H1 (cell line): ENCODE data around the gene RAD51B. TPM values are rescaled to one million over a fixed set of nuclear protein-coding genes. Genes with fewer than 3 reads are reported as not detected.
A peak's percentile ranks its signal among the peaks of the same experiment; 100 is the strongest.

Experiments
- CTCF ChIA-PET: fragments of 300-600 bp; sonication (Branson Sonifier 250); formaldehyde crosslinking; loops from one replicate; lab custom pipeline; 2021; ENCODE audit not compliant: partially characterized antibody; lab: Charles Lee
- POLR2A ChIA-PET: fragments of 300-600 bp; sonication (Branson Sonifier 250); formaldehyde crosslinking; loops from one replicate; lab custom pipeline; 2021; ENCODE audit warnings: inconsistent platforms; ENCODE audit not compliant: partially characterized antibody; lab: Charles Lee
- DNase-seq, 2 experiments: peaks; one replicate each; pipeline versions ENCODE4 v3.0.0 to v3.0.0-alpha.2; 2010 to 2022; ENCODE audit warnings: low spot score in 2 of 2, low read depth in 1 of 2, mixed read lengths in 1 of 2
- FAIRE-seq: peaks from 2 replicates; lab custom pipeline; 2011; peaks lifted over from hg19 to GRCh38; lab: Jason Lieb, UNC
- H2AFZ ChIP-seq: 2 replicates; pipeline ENCODE4 v1.8.1; 2012; ENCODE audit warnings: low read length, inconsistent platforms
- H2AK5ac ChIP-seq: 2 replicates; pipeline ENCODE4 v1.6.1; 2013; ENCODE audit warnings: low read depth, low read length
- H2BK120ac ChIP-seq: replicated peaks from 2 replicates; pipeline ENCODE3; 2013; ENCODE audit warnings: low read depth, low read length, inconsistent platforms
- H2BK12ac ChIP-seq: 2 replicates; pipeline ENCODE4 v1.6.1; 2013; ENCODE audit warnings: low read depth, low read length
- H2BK15ac ChIP-seq: 2 replicates; pipeline ENCODE4 v1.6.1; 2013; ENCODE audit warnings: low read length
- H2BK20ac ChIP-seq: 2 replicates; pipeline ENCODE4 v1.6.1; 2013; ENCODE audit warnings: low read length
- H2BK5ac ChIP-seq: 2 replicates; pipeline ENCODE4 v1.6.1; 2013; ENCODE audit warnings: low read depth, low read length
- H3K14ac ChIP-seq: 2 replicates; pipeline ENCODE4 v1.6.1; 2013; ENCODE audit warnings: inconsistent platforms; ENCODE audit not compliant: insufficient read length
- H3K18ac ChIP-seq: 2 replicates; pipeline ENCODE4 v1.6.1; 2013; ENCODE audit warnings: low read length; ENCODE audit errors: extremely low read depth
- H3K23ac ChIP-seq: 2 replicates; pipeline ENCODE4 v1.6.1; 2013; ENCODE audit warnings: inconsistent platforms; ENCODE audit not compliant: insufficient read length
- H3K23me2 ChIP-seq: 2 replicates; pipeline ENCODE4 v1.6.1; 2013; ENCODE audit warnings: low read depth, low read length
- H3K27ac ChIP-seq: 2 replicates; pipeline ENCODE4 v1.6.1; 2011; ENCODE audit warnings: low read depth, low read length, inconsistent platforms
- H3K27me3 ChIP-seq, 4 experiments: replicated peaks in 1 of 4; 1 replicate in 1 of 4; 2 replicates in 3 of 4; pipeline versions ENCODE4 v1.6.1 to v1.8.1; 2011 to 2013; ENCODE audit warnings: low read length in 3 of 4, mild to moderate bottlenecking in 3 of 4, inconsistent platforms in 2 of 4, mixed read lengths in 2 of 4, moderate library complexity in 1 of 4; ENCODE audit not compliant: control insufficient read depth in 3 of 4, insufficient read depth in 3 of 4; ENCODE audit errors: extremely low read depth in 1 of 4
- H3K36me3 ChIP-seq, 4 experiments: 2 replicates each; pipeline versions ENCODE4 v1.6.1 to v1.8.1; 2011 to 2013; ENCODE audit warnings: mild to moderate bottlenecking in 4 of 4, low read length in 3 of 4, moderate library complexity in 2 of 4, control low read depth in 1 of 4, inconsistent platforms in 1 of 4; ENCODE audit not compliant: insufficient read depth in 4 of 4, control insufficient read depth in 2 of 4
- H3K4ac ChIP-seq: replicated peaks from 2 replicates; pipeline ENCODE3; 2013; ENCODE audit warnings: low read length, low read depth, mixed read lengths, inconsistent platforms; ENCODE audit not compliant: insufficient read length
- H3K4me1 ChIP-seq, 4 experiments: replicated peaks in 1 of 4; 1 replicate in 1 of 4; 2 replicates in 3 of 4; pipeline versions ENCODE4 v1.6.1 to v1.8.1; 2011 to 2013; ENCODE audit warnings: low read length in 3 of 4, inconsistent platforms in 2 of 4, mixed read lengths in 1 of 4; ENCODE audit not compliant: insufficient read depth in 4 of 4, control insufficient read depth in 3 of 4
- H3K4me2 ChIP-seq, 2 experiments: 2 replicates each; pipeline versions ENCODE4 v1.6.1 to v1.8.1; 2011 to 2013; ENCODE audit warnings: low read depth in 2 of 2, low read length in 2 of 2, control low read depth in 1 of 2, inconsistent platforms in 1 of 2, mild to moderate bottlenecking in 1 of 2; ENCODE audit not compliant: insufficient read depth in 1 of 2
- H3K4me3 ChIP-seq, 4 experiments: fragments of 200-600, 300-600 bp in 1 of 4; sonication (generic), shearing (Covaris generic), sonication (Bioruptor Twin) in 1 of 4; 2 replicates each; pipeline versions ENCODE4 v1.5.1 to v1.8.1; 2011 to 2016; ENCODE audit warnings: low read length in 4 of 4, low read depth in 3 of 4, control low read depth in 2 of 4, inconsistent platforms in 2 of 4, mild to moderate bottlenecking in 2 of 4, mixed read lengths in 1 of 4, moderate library complexity in 1 of 4; ENCODE audit not compliant: insufficient read depth in 2 of 4; ENCODE audit errors: extremely low read depth in 1 of 4
- H3K56ac ChIP-seq: replicated peaks from 2 replicates; pipeline ENCODE3; 2013; ENCODE audit warnings: low read depth, mild to moderate bottlenecking, mixed read lengths, low read length, inconsistent platforms; ENCODE audit not compliant: insufficient read length
- H3K79me1 ChIP-seq: 2 replicates; pipeline ENCODE4 v1.6.1; 2013; ENCODE audit warnings: low read depth, low read length, control low read depth
- H3K79me2 ChIP-seq, 2 experiments: 2 replicates each; pipeline versions ENCODE4 v1.6.1 to v1.8.1; 2012 to 2013; ENCODE audit warnings: low read length in 2 of 2, mild to moderate bottlenecking in 2 of 2, inconsistent platforms in 1 of 2; ENCODE audit not compliant: insufficient read depth in 2 of 2, control insufficient read depth in 1 of 2
- H3K9ac ChIP-seq, 4 experiments: replicated peaks in 1 of 4; 1 replicate in 1 of 4; 2 replicates in 3 of 4; pipeline versions ENCODE4 v1.6.1 to v1.8.1; 2011 to 2013; ENCODE audit warnings: low read depth in 3 of 4, low read length in 3 of 4, control low read depth in 2 of 4, mild to moderate bottlenecking in 2 of 4, moderate library complexity in 2 of 4, inconsistent platforms in 1 of 4; ENCODE audit errors: extremely low read depth in 1 of 4
- H3K9me3 ChIP-seq, 2 experiments: 2 replicates each; pipeline versions ENCODE4 v1.6.1 to v1.8.1; 2012 to 2013; ENCODE audit warnings: mild to moderate bottlenecking in 2 of 2, moderate library complexity in 2 of 2, control low read depth in 1 of 2, inconsistent platforms in 1 of 2, low read depth in 1 of 2, low read length in 1 of 2, mixed read lengths in 1 of 2; ENCODE audit not compliant: insufficient read depth in 2 of 2
- H4K20me1 ChIP-seq, 2 experiments: replicated peaks in 1 of 2; 2 replicates each; pipeline versions ENCODE3 to v1.8.1; 2011 to 2013; ENCODE audit warnings: inconsistent platforms in 2 of 2, low read length in 2 of 2, mild to moderate bottlenecking in 1 of 2; ENCODE audit not compliant: insufficient read depth in 2 of 2, control insufficient read depth in 1 of 2
- H4K5ac ChIP-seq: 2 replicates; pipeline ENCODE4 v1.6.1; 2013; ENCODE audit warnings: low read length, low read depth, mixed read lengths, inconsistent platforms; ENCODE audit not compliant: insufficient read length
- H4K8ac ChIP-seq: 2 replicates; pipeline ENCODE4 v1.8.0; 2013; ENCODE audit warnings: mild to moderate bottlenecking, moderate library complexity, low read length, inconsistent platforms; ENCODE audit not compliant: insufficient read depth; ENCODE audit errors: extremely low read depth
- H4K91ac ChIP-seq: replicated peaks from 2 replicates; pipeline ENCODE3; 2013; ENCODE audit warnings: low read length, mixed read lengths, inconsistent platforms; ENCODE audit not compliant: insufficient read length
- CEBPB ChIP-seq: IDR thresholded peaks from 2 replicates; pipeline ENCODE4 v1.6.1; 2012; ENCODE audit warnings: low read depth, low read length
- MAFK ChIP-seq: IDR thresholded peaks from 2 replicates; pipeline ENCODE4 v1.6.1; 2012; ENCODE audit warnings: low read depth, mild to moderate bottlenecking, improper control_type of control experiment, low read length
- POLR2A ChIP-seq, 2 experiments: IDR thresholded peaks; 1 replicate in 1 of 2; 2 replicates in 1 of 2; pipeline ENCODE4 v1.6.1; 2011; ENCODE audit warnings: low read depth in 2 of 2, low read length in 2 of 2, mild to moderate bottlenecking in 2 of 2; ENCODE audit errors: control extremely low read depth in 1 of 2
- POU5F1 ChIP-seq: IDR thresholded peaks from 2 replicates; pipeline ENCODE4 v1.6.1; 2011; ENCODE audit warnings: low read depth, mild to moderate bottlenecking, low read length, moderate library complexity
- RNF2 ChIP-seq: fragments of 200-900, 300-1000 bp; sonication (generic); IDR thresholded peaks from 2 replicates; pipeline ENCODE4 v1.7.1; 2016; ENCODE audit warnings: borderline replicate concordance, low read depth, mild to moderate bottlenecking, antibody characterized with exemption, low read length; ENCODE audit not compliant: poor library complexity, severe bottlenecking; ENCODE audit errors: missing control alignments
- SIX5 ChIP-seq: IDR thresholded peaks from 2 replicates; pipeline ENCODE4 v1.6.1; 2011; ENCODE audit warnings: mild to moderate bottlenecking, low read depth, low read length
- SP1 ChIP-seq: IDR thresholded peaks from 2 replicates; pipeline ENCODE4 v1.6.1; 2011; ENCODE audit warnings: low read depth, low read length
- TAF1 ChIP-seq: IDR thresholded peaks from 2 replicates; pipeline ENCODE4 v1.6.1; 2011; ENCODE audit warnings: mild to moderate bottlenecking, low read depth, low read length
- TAF7 ChIP-seq: optimal IDR thresholded peaks from 2 replicates; pipeline ENCODE3; 2011; ENCODE audit warnings: low read depth, mild to moderate bottlenecking, inconsistent platforms, low read length, moderate library complexity, borderline replicate concordance
- WGBS, 2 experiments: shearing (Covaris generic) in 1 of 2; methylation state at CpG; one replicate each; pipeline versions ENCODE4 v1.1.6 to v1.1.7; 2013 to 2015; ENCODE audit warnings: low lambda C conversion rate in 2 of 2, mixed read lengths in 2 of 2, inconsistent platforms in 1 of 2, low coverage in 1 of 2, missing lambda C conversion rate in 1 of 2; ENCODE audit not compliant: insufficient replicate concordance in 2 of 2, insufficient coverage in 1 of 2, insufficient read length in 1 of 2; ENCODE audit errors: extremely low coverage in 1 of 2, missing lambda C conversion rate in 1 of 2; 5-methylcytosine and 5-hydroxymethylcytosine counted together
- polyA plus RNA-seq, 7 experiments: library from polyadenylated mRNA; depleted of rRNA in 3 of 7; stranded (reverse) in 5 of 7; unstranded in 2 of 7; fragments of >200 nt in 5 of 7; fragments of 200-250 nt in 2 of 7; gene quantifications; 1 replicate in 5 of 7; 2 replicates in 1 of 7; 4 replicates in 1 of 7; pipeline versions ENCODE4 v1.2.1 to v1.2.3, GENCODE V29; 2011 to 2013; ENCODE audit warnings: missing spikeins in 2 of 7, mixed read lengths in 2 of 7
- total RNA-seq: library from RNA; stranded (reverse); fragmentation: NEBNext Ultra II Directional; extraction: Animal tissue kit (Norgen Biotek cat#: 25700); gene quantifications from 2 replicates; pipeline ENCODE4 v1.2.1, GENCODE V29; 2021
- TF ChIP-seq, protein P1 (sequence below): IDR thresholded peaks from 2 replicates; pipeline ENCODE4 v1.6.1; 2011; ENCODE audit warnings: low read length, improper control_type of control experiment

Gene RAD51B
- total and polyA plus RNA-seq, 2 of the 8 experiments (the other 6 are each of a cell fraction or from before 2014, with no cell fraction given): 3.9 to 14.9 TPM

DNA sequence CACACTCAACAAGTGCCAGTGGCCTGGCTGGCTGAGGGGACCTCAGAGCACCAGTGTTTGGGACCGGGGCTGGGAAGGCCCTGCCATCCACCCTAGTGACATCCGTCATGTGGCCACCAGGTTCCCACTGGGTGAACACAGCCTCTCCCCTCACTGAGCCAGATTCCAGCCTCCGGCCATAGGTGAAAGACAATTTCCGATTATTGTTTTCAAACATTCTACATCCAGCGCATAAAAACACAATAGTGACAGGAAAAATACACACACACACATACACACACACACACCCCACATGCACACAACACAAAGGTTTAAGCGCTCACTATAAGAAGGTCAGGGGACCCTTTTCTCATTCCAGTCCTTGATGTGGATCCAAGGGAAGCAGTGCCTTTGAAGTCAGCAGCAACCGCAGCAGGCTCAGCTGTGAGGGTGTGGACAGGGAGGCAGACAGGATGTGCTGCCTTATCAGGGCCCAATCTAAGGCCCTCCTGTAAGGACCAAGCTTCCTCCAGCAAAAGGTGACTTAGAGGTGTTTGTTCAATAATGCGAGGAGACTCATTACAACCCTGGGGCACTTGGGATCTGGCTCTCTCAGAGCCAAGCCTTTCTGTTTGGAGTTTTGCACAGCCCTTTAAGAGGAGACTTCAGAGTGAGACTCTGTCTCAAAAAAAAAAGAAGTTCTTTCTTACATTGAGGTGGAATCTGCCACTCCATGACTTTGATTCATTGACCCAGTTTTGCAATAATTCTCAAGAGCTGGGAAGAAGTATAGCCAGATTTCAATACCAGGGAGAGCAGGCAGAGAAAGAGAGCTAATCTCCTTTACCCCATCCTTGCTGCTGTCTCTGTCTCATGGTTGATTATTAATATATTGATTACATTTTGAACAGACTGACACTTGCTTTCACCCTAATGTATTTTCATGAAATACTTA, 745.5 kb downstream of the RAD51B start:
- peaks cover 0 to 15% (median 2%) of the 10 kb centered on the region in 4 experiments; a peak in 4 of 7 replicates for H3K4me1 ChIP-seq
- no peak overlapping the region for H2BK5ac ChIP-seq
- POLR2A ChIA-PET: interaction anchor here (2.0 kb wide), 1 partner anchor 228 kb away, joined by 4 read pairs; the partner anchor contains the start of gene ZFP36L1
- DNase-seq (no peak), FAIRE-seq (no peak)
- no peaks in the 10 kb centered on the region for H3K9me3 ChIP-seq
- no peak overlapping the region for H4K5ac ChIP-seq
- H3K4me3 ChIP-seq: no peak overlapping the region
- H2BK20ac ChIP-seq: no peak overlapping the region
- H3K79me2 ChIP-seq: no peaks in the 10 kb centered on the region
- no peaks in the 10 kb centered on the region for H3K23me2 ChIP-seq
- no peak overlapping the region for H2BK12ac ChIP-seq
- no peak overlapping the region for H3K56ac ChIP-seq
- H2BK120ac ChIP-seq: no peak overlapping the region
- no peak overlapping the region for H3K18ac ChIP-seq
- no peak overlapping the region for H2AFZ ChIP-seq
- 81% methylated on average over 8 of the region's 8 CpGs; no CpG with 5 or more reads in 1 of the 2 experiments for WGBS, 2 experiments
- no peaks in the 10 kb centered on the region for H3K27me3 ChIP-seq
- H2AK5ac ChIP-seq: 0 out of 2 replicates have a peak overlapping the region, but pooled peaks have one; percentile 1
- no peak overlapping the region for H4K91ac ChIP-seq
- no peak overlapping the region for H3K27ac ChIP-seq
- no peak overlapping the region; the same call in 1 of the 2 replicates for H2BK15ac ChIP-seq
- H3K36me3 ChIP-seq: no peaks in the 10 kb centered on the region
- H3K14ac ChIP-seq: no peak overlapping the region
- H3K79me1 ChIP-seq: no peaks in the 10 kb centered on the region
- H3K4ac ChIP-seq: peak overlapping the region; percentile 5
- H4K8ac ChIP-seq: peak overlapping the region; percentile 31; the same call in 1 of the 2 replicates
- H3K4me2 ChIP-seq: no peak overlapping the region
- CTCF ChIA-PET: interaction anchor here (0.6 to 1.2 kb wide), 4 partner anchors 11 to 252 kb away, joined by 3 to 4 read pairs (median 4); no protein-coding TSS in a partner anchor
- H3K23ac ChIP-seq: no peak overlapping the region
- H3K9ac ChIP-seq: no peak overlapping the region
- H4K20me1 ChIP-seq: no peaks in the 10 kb centered on the region
- TF ChIP-seq CEBPB (no peak), TAF7 (no peak), POU5F1 (no peak), MAFK (no peak), TAF1 (no peak), RNF2 (no peak), SIX5 (no peak), POLR2A (IDR thresholded peaks at IDR 0.05; ENCODE audit: control extremely low read depth in 1 of 2, low read depth in 2 of 2, low read length in 2 of 2) (no peak), SP1 (no peak)
- TF ChIP-seq, protein P1, sequence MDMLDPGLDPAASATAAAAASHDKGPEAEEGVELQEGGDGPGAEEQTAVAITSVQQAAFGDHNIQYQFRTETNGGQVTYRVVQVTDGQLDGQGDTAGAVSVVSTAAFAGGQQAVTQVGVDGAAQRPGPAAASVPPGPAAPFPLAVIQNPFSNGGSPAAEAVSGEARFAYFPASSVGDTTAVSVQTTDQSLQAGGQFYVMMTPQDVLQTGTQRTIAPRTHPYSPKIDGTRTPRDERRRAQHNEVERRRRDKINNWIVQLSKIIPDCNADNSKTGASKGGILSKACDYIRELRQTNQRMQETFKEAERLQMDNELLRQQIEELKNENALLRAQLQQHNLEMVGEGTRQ: no peak
